22Rv1 (cell line): Measurements from ENCODE around the gene SIAH3.

Experiments
- H3K27ac ChIP-seq: fragments of 450-650 bp; 2 replicates; pipeline ENCODE4 v1.5.1; 2017
- ZFX ChIP-seq: fragments of 450-650 bp; IDR thresholded peaks from 2 replicates; pipeline ENCODE4 v1.6.1; 2017; ENCODE audit warnings: antibody characterized with exemption, borderline replicate concordance
- TF ChIP-seq, protein P1 (sequence below): fragments of 450-650 bp; IDR thresholded peaks from 2 replicates; pipeline ENCODE4 v1.5.1; 2017; ENCODE audit warnings: mild to moderate bottlenecking

The SIAH3 gene

DNA sequence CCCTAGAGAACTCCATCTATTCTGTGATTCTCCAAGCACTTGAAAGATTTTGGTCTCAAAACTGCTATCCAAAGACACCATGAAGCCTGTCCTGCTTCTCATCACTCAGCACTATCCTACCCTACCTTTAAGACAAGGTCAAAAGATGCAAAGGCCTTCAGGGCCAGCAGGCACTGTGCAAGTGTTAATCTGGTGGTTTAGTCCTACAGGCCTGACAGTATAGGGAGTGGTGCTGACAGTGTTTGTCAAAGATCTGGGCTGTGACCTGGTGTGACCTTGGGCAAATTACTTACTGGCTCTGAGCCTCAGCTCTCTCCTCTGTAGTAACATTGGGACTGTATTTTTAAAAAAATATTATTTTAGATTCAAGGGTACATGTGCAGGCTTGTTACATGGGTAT is 28.0 kb downstream of the SIAH3 start:
- TF ChIP-seq, protein P1, sequence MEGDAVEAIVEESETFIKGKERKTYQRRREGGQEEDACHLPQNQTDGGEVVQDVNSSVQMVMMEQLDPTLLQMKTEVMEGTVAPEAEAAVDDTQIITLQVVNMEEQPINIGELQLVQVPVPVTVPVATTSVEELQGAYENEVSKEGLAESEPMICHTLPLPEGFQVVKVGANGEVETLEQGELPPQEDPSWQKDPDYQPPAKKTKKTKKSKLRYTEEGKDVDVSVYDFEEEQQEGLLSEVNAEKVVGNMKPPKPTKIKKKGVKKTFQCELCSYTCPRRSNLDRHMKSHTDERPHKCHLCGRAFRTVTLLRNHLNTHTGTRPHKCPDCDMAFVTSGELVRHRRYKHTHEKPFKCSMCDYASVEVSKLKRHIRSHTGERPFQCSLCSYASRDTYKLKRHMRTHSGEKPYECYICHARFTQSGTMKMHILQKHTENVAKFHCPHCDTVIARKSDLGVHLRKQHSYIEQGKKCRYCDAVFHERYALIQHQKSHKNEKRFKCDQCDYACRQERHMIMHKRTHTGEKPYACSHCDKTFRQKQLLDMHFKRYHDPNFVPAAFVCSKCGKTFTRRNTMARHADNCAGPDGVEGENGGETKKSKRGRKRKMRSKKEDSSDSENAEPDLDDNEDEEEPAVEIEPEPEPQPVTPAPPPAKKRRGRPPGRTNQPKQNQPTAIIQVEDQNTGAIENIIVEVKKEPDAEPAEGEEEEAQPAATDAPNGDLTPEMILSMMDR = no peak
- TF ChIP-seq ZFX = no peak

DNA sequence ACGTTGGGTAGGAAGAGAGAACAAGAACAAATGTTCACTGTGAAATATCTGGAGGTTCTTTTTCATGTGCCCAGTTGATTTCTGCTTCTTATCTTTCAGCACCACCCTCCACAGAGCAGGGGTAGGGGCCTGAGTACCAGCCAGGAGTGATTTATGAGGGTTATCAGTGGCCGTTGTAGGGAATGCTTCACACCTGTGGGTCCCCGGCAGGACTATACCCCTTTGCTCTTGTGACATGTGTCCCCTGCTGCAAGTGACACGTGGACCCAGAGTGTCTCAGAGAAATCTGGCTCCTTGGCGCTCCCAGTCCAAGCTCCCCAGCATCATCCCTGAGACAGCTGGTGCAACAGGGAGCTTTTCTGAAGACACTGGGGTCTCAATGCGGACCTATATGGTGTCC is 29.7 kb downstream of the SIAH3 start:
- no peak overlapping the region for H3K27ac ChIP-seq
- no peak for TF ChIP-seq ZFX
- TF ChIP-seq, protein P1 = no peak

More for the DNA sequence above, 28.0 kb downstream of the SIAH3 start:
- no peak overlapping the region for H3K27ac ChIP-seq

DNA sequence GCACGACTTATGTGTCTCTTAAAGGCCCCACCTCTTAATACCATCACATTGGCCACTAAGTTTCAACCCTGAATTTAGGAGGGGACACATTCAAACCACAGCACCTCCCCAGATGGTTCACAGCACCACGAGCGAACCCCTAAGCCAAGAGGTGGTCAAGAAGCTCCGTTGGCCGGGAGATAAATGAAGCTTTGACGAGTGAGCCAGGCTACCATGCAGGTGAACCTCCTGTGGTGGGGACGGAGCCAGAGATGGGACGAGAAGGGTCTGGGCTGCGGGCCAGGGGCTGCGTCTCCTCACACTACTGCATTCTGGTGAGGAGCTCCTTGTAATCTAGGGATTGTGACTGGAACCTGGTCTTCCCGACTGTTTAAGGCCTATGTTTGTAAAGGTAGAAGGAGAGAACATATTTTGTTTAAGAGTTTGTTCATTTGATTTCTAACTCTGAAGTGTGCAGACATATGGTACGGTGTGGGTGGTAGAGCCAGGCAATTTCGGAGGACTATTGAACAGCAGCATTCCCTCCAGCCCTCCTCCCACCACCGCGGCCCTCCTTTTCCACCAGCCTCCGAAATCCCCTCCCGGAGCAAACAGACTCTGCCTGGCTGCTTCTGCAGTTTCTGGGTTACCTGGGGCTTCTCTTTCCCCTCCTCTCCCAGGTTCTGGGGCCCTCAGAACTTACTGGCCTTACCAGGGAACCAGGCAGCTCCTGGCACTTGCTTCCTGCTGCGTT is 31.3 kb downstream of the SIAH3 start:
- no peak overlapping the region for H3K27ac ChIP-seq
- TF ChIP-seq ZFX = no peak
- TF ChIP-seq, protein P1 = no peak

DNA sequence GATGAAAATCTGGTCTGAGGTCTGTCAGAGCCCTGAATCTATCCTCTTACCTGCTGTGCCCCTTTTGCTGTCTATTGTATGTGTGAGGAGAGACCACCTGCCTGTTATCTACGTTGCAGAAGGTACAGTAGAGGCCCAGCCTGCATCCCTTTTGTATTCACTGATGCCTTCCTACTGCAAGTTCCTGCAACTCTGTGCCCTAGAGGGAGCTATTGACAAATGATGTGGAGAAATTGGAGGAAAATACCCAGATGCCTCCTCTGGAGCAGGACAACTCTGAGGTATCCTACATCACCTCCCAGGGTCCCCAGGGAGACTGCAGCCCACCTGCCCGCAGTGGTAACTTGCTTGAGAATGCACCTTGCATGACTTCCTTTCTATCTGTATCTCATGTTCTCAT is 33.7 kb downstream of the SIAH3 start:
- no peak overlapping the region for H3K27ac ChIP-seq
- TF ChIP-seq, protein P1 = no peak

DNA sequence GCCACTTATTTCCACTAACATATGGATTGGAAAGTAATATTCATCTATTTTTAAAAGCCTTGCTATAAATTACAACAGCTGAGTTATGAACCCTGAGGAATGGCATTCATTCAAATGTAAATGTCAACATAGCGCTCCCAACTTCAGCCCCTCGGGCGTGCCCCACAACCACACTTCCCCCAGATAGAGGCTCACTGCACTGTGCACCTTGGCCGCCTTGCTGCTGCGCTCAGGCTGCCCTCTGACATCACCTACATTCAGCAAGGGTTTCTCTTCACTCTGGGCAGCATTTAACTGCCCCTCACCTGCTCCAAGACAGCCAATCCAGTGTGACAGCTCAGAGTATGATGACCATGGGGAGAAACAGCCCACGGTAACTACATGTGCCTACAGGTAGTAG is 35.1 kb downstream of the SIAH3 start:
- no peak overlapping the region for H3K27ac ChIP-seq
- TF ChIP-seq, protein P1 = no peak
- no peak for TF ChIP-seq ZFX

DNA sequence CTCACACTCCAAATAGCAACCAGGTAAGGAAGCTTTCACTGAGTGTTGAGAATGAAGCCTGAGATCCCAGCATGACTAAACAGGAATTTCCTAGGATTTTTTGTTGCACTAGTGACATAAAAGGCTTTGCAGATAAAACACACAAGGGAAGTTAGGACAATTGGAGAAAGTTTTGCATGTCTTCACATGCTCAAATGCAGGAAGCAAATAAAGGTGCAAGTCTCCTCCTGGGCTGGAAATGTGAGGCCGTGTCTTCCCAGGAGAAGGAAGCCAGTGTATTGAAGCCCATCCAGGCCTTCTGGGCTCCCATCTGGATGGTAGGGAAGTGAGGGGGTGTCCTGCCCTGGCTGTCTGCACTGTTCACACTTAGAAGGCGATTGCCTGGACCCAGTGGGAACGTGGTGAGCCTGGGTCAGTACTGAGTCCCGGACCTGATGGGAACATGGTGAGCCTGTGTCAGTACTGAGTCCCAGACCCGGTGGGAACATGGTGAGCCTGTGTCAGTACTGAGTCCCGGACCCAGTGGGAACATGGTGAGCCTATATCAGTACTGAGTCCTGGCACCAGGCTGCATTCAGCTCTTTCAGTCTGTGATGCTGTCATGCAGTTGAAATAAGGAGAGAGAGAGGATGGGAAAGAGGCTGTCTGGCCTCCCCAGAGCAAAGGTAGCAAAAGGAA is 38.7 kb downstream of the SIAH3 start:
- no peak overlapping the region for H3K27ac ChIP-seq
- no peak for TF ChIP-seq ZFX
- TF ChIP-seq, protein P1 = no peak

DNA sequence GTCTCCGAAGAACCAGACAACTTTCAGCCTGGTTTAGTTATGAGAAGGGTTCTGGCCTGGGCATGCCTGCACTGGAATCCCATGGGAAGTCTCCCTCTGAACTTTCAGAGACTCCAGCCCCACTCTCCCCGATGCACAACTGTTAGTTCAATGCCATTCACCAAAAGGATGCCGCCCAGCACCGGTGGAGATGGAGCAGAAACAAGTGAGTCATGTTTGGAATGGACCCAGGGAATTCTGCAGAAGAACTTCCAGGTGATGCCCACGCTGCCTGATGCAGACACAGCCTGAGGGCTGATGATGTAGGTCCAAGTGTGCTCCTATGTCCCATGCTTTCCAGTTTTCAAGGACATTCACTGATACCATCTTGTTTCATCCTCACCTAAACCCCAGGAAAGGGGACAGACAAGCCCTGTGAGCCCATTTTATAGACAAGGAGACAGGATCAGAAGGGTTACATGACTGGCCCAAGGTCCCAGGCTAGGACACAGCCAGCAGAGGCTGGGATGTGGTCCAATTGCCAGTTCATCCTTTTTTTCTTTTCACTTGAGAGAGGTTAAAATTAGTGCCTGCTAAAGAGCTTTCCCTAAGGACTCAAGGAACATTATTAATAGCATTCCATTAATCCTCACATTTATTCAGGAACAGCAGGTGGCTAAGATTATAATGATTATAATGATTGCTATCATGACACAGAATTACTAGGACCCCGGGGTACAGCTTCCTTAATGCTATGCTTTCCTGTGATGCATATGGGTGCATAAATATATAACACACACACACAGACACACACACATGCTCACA is 39.5 kb downstream of the SIAH3 start:
- no peak for TF ChIP-seq ZFX
- TF ChIP-seq, protein P1 = no peak
- no peak overlapping the region for H3K27ac ChIP-seq
